HG02642 (cell line): ENCODE measurements around the gene LRBA.
"Not testable (repeated sequence)": the region's sequence is repeated elsewhere in the genome, so short reads cannot be mapped to it uniquely, and the experiment has no call there.

ENCODE experiments used
- ATAC-seq: cut with Tn5 transposase; IDR thresholded peaks from one replicate; pipeline ENCODE4 v1.9.1; 2021; ENCODE audit warnings: mild to moderate bottlenecking; ENCODE audit not compliant: unreplicated experiment, poor library complexity

The LRBA gene

DNA sequence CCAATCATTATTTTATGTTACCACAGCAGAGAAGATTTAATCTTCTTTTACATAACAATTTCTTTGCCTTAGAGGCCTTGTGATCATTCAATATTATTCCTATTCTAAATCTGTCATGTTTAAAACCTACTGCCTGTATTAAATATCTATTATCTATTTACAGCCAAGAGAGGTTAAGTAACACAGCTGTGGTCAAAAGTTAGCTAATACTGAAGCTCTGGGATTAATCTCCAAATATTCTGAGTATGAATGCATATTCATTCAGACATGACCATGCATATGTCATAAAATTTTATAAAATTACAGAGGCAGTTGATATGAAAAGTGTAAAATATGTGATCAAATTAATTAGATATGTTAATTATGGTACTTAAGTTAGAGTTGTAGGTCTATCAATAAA, 621.0 kb downstream of the LRBA start:
- ATAC-seq, result no peak

DNA sequence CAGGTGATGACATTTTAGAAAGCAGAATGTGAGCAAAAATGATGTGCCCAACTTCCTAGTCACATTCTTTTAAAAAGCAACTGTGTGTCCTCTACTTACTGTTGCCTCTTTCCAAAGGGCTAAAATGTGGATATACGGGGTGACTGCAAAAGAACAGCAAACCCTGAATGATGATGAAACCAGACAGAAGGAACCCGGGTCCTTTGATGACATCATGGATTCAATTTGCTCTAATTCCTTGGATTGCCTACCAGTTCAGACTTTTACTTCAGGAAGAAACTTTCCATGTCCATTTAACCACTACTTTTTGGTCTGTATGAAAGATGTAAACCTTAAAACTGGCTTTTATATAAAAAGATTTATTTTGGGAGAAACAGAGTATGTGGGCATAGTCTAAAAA, 624.0 kb downstream of the LRBA start:
- ATAC-seq, result no peak

DNA sequence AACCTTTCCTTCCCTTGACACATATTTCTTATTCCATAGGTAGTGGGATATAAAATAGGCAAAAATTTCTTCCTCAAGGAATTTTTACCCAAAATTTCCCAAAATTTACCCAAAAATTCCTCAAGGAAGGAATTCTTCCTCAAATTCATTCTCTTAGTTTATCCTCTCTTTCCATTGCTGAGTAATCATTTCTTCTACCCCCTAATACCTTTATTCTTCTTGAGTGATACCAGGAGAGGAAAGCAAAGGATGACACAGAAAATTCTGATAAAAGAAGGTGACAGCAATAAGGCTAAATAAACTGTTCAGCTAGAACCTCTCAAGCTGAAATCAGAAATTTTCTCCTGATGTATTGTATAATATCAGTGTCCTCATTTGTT, 624.6 kb downstream of the LRBA start:
- ATAC-seq, result no peak

DNA sequence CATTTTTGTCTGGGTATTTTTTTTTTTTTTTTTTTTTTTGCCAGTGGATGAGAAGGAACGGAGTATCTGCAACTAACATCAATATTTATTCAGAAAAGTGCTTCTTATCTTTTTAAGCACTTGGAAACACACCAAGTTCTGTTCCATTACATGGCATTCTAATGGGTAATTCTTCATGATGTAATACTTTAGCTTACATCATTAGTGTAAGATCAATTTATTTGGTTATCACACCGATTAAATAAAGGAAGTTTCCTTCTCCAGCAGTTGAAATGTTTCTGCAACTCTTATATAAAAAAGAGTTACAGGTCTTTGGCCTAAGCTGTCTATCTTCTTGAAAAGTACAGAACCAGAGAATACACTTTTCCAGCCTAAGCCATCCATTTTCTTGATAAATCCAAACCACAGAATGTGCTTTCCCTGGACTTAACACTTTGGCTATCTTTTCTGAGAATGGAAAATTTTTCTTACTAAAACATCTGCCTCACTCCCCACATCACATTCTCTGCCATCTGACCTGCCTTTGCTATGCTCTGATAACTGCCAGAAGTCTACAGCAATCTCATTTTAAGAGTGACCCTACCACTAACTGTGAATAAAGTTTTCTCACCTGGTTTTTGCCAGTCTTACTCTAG, 625.1 kb downstream of the LRBA start:
- no peak for ATAC-seq

DNA sequence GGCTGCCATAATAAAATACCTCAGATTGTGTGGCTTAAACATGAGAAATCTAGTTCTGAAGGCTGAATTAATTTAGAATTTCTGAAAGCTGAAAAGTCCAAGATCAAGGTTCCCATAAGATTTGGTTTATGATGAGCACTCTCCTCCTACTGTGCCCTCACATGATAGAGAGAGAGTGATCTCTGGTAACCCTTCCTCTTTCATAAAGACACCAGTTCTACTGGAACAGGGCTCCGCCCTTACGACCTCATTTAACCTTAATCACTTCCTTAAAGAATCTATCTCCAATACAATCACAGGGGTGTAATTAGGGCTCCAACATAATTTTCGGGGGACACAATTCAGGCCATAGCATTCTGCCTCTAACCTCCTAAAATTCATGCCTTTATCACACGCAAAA, 627.1 kb downstream of the LRBA start:
- no peak for ATAC-seq

DNA sequence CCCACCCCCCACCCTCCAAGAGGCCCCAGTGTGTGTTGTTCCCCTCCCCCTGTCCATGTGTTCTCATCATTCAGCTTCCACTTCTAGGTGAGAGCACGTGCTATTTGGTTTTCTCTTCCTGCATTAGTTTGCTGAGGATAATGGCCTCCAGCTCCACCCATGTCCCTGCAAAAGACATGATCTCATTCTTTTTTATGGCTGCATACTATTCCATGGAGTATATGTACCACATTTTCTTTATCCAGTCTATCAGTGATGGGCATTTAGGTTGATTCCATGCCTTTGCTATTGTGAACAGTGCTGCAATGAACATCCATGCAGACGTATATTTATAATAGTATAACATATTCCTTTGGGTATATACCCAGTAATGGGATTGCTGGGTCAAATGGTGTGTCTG, 628.7 kb downstream of the LRBA start:
- not testable (repeated sequence) for ATAC-seq

DNA sequence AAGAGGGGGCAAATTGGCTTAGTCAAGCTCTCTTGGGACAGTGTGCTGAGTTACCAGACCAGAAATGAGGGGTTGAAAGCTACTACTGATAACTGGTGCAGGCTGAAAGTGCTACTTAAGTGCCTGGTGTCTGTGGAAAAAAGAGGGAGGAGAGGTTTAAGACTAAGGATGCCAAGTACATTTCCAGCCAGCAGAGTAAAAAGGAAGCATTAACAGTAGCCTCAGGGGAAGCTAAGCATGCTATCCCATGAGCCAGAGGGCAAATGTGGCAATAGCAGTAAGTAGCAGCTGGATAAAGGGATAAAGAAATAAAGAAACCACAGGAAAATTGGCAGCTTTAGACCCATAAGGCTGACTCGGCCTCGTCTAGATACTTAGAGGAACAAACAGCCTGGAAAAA, 629.5 kb downstream of the LRBA start:
- ATAC-seq, result no peak

DNA sequence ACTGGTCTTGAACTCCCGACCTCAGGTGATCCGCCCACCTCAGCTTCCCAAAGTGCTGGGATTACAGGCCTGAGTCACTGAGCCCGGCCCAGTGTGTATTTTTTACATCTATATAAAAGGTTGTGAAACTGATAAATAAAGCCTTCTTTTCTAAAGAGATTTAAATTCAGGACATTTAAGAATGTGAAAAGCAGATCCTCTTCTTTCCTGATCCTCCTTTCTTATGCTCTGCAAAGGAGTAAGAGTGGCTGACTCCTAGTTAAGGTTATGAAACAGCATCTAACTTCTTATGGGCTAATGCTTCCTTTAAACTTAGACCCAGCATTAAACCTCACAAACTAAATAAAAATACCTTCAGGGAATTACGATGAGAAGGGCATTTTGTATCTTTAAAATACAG, 630.8 kb downstream of the LRBA start:
- no peak for ATAC-seq

DNA sequence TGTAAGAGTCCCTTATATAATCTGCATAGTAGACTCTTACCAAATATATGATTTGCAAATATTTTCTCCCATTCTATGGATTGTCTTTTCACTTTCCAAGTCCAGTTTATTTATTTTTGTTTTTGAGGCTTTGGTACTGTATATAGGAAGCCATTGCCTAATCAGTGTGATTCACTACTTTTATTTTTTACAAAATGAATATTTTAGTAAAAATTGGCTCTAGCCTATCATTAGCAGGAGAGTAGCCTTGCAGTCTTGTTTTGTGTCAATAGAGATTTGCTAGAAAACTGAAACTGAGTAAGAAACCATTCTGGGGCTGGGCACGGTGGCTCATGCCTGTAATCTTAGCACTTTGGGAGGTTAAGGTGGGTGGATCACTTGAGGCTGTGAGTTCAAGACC, 633.1 kb downstream of the LRBA start:
- no peak for ATAC-seq

DNA sequence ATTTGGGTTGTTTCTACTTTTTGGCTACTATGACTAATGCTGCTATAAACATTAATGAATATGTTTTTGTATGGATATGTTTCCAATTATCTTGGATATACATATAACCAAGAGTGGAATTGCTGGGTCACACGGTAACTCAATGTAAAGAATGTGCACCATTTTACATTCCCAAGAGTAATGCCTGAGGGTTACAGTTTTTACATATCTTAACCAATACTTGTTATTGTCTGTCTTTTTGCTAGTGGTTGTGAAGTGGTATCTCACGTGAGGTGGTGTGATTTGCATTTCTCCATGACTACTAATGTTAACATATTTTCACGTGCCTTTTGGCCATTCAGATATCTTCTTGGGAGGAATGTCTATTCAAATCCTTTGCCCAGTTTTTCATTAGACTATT, 633.5 kb downstream of the LRBA start:
- ATAC-seq, result no peak

DNA sequence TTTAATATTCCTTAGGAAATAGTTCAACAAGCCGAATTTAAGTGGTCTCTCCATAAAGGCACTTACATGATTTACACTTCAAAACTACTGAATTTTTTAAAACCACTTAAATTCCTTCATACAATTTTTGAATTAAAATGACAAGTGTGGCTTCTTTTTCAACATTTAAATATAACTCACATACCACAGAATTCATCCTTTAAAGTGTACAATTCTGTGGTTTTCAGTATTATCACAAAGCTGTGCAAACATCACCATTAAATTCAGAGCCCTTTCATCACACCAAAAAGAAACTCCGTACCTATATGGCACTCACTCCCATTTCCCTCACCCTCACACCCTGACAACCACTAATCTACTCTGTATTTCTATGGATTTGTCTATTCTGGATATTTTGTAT, 634.0 kb downstream of the LRBA start:
- ATAC-seq, result no peak

DNA sequence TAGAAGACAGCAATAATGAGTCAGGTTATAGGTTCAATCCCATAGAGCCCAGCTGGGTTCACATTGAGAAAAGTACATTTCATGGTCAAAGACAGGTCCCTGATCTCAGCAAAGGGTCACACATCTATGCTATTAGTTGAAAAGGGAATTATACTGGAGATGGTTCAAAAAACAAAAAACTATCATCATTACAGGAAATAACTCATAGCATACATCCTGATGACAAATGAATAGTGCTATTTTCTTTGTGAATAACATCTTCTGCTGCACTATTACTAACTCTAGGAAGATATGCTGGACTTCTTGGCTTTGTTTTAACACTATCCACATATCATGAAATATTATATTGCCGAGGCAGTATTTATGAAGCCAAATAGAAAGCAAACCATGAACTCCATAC, 635.6 kb downstream of the LRBA start:
- no peak for ATAC-seq

DNA sequence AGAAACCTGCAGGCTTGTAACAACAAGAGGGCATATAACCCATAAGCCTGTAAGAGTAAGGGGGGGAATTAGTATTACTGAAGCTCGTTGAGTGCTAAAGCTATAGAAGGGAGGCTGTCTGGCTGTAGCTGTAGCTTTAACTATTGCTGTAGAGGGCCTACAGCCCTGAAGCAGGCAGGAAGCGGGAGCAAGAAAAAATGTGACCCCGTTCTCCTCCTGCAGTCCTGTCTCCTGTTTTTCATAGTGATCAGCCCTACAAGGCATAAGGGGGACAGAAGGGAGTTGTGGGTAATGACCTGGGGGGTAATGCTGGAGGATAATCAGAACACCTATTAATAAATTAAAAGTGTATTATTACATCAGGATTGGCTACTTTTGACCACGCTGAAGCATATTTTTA, 640.1 kb downstream of the LRBA start:
- no peak for ATAC-seq

DNA sequence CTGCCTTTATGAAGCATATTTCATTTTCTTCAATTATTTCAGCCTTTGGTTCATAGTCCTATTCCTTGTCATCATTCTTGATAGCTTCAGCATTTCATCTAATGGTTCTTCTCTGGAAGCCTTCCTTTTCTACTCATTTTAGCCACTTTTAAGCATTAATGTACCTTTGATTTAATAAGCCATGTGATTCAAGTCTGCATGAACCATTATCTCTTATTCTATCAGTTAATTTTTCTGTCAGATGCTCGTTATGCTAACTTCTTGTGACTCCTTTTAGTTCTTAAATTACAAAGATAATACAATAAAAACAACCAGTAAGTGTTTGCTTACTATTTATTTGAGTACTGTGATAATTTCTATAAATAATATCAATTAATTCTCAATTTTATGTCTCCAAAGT, 643.2 kb downstream of the LRBA start:
- ATAC-seq, result no peak

DNA sequence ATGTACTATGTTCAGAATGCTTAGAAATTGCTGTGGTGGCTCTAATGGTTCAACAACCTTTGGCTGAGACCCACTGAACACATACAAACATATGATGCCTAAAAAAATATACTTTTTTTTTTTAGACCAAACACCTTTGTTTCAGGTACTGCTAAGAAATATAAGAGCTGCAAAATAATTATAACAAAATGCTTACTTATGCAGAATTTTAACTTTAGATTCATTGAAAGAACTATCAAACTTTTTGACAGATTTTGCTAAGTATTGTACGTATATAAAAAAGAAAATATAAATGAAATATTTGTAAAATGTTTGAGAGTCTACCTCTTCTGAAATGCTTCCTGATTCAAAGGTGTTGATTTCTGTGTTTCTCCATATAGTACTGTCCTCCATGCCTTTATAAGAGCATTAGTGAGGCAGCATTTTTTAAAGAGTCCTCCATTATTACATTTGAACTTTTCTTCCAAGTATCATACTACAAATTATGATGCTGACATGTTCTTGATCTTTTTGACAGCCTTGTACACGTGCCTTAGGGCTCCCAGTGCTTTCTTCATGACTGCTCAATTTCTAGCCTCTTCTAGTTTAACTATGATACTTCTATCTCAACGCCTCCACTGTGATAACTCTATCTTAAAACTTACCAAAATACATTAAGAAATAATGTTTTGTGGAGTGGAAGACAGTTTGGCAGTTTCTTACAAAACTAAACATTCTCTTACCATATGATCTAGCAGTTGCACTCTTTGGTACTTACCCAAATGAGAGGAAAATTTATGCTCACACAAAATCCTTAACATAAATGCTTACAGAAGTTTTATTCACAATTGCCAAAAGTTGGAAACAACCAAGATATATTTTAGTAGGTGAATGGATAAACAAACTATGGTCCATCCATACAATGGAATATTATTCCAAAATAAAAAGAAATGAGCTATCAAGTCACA, 645.4 kb downstream of the LRBA start:
- no peak for ATAC-seq

DNA sequence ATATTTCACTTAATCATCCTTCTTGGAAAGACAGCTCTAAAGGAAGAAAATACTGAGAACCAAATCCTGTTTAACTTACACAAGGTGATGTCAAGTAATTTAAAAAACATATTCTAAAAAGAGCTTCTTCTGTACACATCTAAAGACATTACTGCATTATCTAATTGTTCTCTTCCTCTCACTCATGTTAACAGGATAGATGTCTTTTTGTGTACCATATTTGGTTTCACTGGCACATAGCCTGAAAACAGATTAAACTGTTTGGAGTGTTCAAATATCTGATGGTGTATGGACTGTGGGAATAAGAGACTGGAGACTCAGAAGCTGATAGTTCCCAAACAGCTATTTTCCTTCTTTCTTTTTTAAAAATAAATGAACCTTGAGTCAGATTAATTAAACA, 646.4 kb downstream of the LRBA start:
- ATAC-seq, result no peak

DNA sequence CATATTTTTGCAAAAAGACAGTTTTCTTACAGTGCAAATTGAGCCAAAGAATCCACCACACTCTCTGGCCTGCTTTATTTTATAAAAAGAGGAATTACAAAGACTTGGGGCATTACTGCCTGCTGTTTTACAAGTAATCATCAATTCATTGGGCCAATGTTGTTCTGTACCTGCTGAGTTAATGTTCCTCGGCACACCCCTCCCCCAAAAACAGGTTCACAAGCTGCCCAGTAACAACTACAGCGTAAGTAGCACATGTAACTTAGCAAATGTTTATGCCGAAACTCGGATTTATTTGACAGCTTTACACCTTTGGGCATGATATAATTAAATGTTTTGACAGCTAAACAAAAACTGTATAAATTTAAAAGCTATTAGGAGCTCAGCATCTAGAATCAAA, 647.8 kb downstream of the LRBA start:
- no peak for ATAC-seq

DNA sequence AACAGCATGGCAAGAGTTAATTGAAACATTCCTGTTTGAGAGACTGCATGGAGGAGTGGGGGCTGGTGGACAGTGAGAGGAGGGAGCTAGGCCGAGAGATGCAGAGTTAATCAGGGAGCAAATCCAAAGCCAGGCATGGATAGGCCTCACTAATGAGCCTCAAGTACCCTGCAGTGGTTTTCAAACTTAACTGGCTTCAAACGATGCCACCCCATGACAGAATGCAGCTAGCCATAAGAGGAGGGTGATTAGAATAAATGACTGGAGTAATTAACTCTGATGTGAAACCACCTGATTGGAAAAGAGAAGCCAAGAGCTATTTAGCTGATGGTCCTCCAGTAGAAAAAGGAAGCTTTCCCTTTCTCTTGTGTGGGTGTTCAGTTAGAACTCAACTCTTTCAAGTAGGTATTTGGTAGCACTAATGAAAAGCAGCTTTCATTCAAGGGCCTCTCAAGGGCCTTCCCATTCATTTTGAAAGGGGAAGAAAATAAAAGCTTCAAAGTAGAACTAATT, 648.5 kb downstream of the LRBA start:
- ATAC-seq, result no peak

DNA sequence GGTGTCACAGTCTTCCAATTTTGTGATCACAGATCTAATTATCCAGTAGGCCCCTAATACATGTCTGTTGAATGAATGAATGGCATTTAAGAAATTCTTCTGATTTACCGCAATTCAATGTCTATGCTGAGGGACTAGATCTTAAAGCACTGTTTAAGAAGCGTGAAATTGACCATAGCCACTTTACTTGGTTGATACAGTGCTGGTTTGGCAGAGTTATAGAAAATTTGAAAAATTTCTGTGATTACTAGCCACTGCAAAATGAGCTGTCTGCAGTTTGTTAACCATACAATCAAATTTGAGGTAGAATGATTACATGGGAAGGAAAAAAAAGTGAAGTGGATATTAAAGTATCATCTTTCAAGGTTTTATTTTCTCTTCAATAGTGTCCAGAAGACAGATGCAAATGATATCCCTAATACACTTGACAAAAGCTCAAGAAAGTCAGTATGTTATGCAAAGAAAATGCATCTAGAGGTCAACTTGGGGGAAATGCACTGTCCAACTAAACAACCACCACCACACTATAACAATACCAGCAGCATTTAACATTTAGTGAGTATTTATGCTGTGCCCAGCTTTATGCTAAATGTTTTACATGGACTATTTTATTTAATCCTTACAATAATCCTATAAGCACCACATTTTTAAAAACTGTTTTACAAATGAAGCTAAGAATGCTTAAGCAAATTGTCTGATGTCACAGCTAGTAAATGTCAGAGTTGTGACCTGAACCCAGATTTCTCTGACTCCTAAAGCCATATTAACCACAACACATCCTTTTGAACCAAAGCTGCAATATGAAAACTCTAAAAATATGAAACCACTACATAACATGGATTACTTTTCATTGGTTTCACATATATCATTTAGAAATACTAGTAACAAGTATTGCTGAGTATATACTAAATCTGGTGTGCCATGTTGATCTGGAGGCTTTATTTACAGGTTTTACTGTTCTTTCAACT, 651.1 kb downstream of the LRBA start:
- no peak for ATAC-seq

DNA sequence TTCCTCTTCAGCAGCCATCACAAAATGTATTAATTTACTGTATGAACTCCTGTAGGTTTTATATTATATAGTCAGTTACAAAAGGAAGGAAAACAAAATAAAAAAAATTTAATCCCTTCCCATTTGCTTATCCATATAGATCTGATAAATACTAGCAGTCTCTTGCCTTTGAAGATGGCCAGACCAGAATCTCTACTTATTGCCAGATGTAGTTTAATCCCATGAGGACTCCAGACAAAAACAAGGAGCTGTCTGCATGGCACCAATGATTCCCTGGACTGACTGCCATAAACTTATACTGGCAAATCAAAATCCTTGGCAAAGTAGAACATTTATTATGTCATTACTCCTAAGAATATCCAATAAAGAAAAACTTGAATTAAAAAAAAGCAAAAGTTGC, 656.4 kb downstream of the LRBA start:
- no peak for ATAC-seq

DNA sequence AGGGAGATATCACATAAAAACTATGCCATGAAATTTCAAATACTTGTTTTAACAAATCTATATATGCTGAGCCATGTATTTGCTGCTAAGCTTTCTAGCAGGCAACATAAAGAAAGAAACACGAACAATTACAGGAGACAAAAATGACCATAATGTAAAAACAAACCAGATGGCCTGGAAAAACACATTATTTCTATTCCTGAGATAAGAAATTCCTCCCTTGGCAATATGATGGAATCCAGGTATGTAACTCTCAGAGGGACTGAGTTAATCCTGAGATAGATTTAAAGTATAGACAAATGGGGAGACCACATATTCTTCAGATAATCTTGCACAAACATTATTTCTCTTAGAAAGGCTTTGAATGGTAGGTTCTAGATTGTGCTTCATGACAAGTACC, 657.3 kb downstream of the LRBA start:
- ATAC-seq, result no peak
